HL-60/S4 treated with retinoic acid at 250 ng/mL for 4 days and 3 days (cell line): ENCODE measurements around the gene PLCH1.

Experiments used
- in situ Hi-C: fragments of 300-500 bp; cut with MboI; formaldehyde crosslinking; loops from 2 replicates; pipeline ENCODE4 v1.7.0; 2022; ENCODE audit warnings: low sequenced_read_pairs

The PLCH1 gene

GRCh38 chr3:155356594-155357370 is 388.1 kb downstream of the PLCH1 start:
- in situ Hi-C loops = no loop called here

- in situ Hi-C loops = no loop called here
Measured at GRCh38 chr3:155354658-155355057, 390.2 kb downstream of the PLCH1 start.

- in situ Hi-C loops = no loop called here
Measured at GRCh38 chr3:155352900-155353490, 391.9 kb downstream of the PLCH1 start.

GRCh38 chr3:155350571-155350970 is 394.3 kb downstream of the PLCH1 start:
- in situ Hi-C loops = no loop called here

- in situ Hi-C loops = no loop called here
Measured at GRCh38 chr3:155347901-155348300, 397.0 kb downstream of the PLCH1 start.

- in situ Hi-C loops = no loop called here
Measured at GRCh38 chr3:155342344-155342743, 402.5 kb downstream of the PLCH1 start.

- in situ Hi-C loops = no loop called here
Measured at GRCh38 chr3:155339052-155339451, 405.8 kb downstream of the PLCH1 start.

- in situ Hi-C loops = no loop called here
Measured at GRCh38 chr3:155335724-155336354, 409.0 kb downstream of the PLCH1 start.

GRCh38 chr3:155334914-155335723 is 409.8 kb downstream of the PLCH1 start:
- in situ Hi-C loops = no loop called here

GRCh38 chr3:155334215-155334913 is 410.5 kb downstream of the PLCH1 start:
- in situ Hi-C loops = no loop called here

- in situ Hi-C loops = no loop called here
Measured at GRCh38 chr3:155332716-155333115, 412.2 kb downstream of the PLCH1 start.

- in situ Hi-C loops = no loop called here
Measured at GRCh38 chr3:155331078-155331477, 413.8 kb downstream of the PLCH1 start.

GRCh38 chr3:155330370-155330769 is 414.5 kb downstream of the PLCH1 start:
- in situ Hi-C loops = no loop called here

GRCh38 chr3:155329513-155330048 is 415.3 kb downstream of the PLCH1 start:
- in situ Hi-C loops = no loop called here

- in situ Hi-C loops = no loop called here
Measured at GRCh38 chr3:155327871-155328270, 417.0 kb downstream of the PLCH1 start.

- in situ Hi-C loops = no loop called here
Measured at GRCh38 chr3:155327430-155327829, 417.4 kb downstream of the PLCH1 start.

GRCh38 chr3:155326901-155327300 is 418.0 kb downstream of the PLCH1 start:
- in situ Hi-C loops = no loop called here

- in situ Hi-C loops = no loop called here
Measured at GRCh38 chr3:155326244-155326643, 418.6 kb downstream of the PLCH1 start.
